ENCODE data around the gene ACOX2.

GRCh38 chr3:58494107-58494506, 42.9 kb downstream of the ACOX2 start:
- TF ChIP-seq ARNTL (CRISPR knock-in tag; IDR thresholded peaks at IDR 0.05; ENCODE audit: borderline replicate concordance, low read depth) (no peak), PPARA (CRISPR knock-in tag; IDR thresholded peaks at IDR 0.05; ENCODE audit: borderline replicate concordance) (no peak), RARB (CRISPR knock-in tag; IDR thresholded peaks at IDR 0.05) (no peak), ISL1 (CRISPR knock-in tag; IDR thresholded peaks at IDR 0.05) (no peak), ZFP3 (CRISPR knock-in tag; IDR thresholded peaks at IDR 0.05) (no peak), BACH2 (CRISPR knock-in tag; IDR thresholded peaks at IDR 0.05; ENCODE audit: borderline replicate concordance) (no peak), ZC3H10 (CRISPR knock-in tag; IDR thresholded peaks at IDR 0.05) (no peak), PATZ1 (CRISPR knock-in tag; IDR thresholded peaks at IDR 0.05; ENCODE audit: borderline replicate concordance) (no peak), ZNF8 (CRISPR knock-in tag; IDR thresholded peaks at IDR 0.05) (no peak), CREB5 (CRISPR knock-in tag; IDR thresholded peaks at IDR 0.05; ENCODE audit: low read depth) (no peak), ZFP30 (CRISPR knock-in tag; IDR thresholded peaks at IDR 0.05) (no peak)
- TF ChIP-seq, protein P1, sequence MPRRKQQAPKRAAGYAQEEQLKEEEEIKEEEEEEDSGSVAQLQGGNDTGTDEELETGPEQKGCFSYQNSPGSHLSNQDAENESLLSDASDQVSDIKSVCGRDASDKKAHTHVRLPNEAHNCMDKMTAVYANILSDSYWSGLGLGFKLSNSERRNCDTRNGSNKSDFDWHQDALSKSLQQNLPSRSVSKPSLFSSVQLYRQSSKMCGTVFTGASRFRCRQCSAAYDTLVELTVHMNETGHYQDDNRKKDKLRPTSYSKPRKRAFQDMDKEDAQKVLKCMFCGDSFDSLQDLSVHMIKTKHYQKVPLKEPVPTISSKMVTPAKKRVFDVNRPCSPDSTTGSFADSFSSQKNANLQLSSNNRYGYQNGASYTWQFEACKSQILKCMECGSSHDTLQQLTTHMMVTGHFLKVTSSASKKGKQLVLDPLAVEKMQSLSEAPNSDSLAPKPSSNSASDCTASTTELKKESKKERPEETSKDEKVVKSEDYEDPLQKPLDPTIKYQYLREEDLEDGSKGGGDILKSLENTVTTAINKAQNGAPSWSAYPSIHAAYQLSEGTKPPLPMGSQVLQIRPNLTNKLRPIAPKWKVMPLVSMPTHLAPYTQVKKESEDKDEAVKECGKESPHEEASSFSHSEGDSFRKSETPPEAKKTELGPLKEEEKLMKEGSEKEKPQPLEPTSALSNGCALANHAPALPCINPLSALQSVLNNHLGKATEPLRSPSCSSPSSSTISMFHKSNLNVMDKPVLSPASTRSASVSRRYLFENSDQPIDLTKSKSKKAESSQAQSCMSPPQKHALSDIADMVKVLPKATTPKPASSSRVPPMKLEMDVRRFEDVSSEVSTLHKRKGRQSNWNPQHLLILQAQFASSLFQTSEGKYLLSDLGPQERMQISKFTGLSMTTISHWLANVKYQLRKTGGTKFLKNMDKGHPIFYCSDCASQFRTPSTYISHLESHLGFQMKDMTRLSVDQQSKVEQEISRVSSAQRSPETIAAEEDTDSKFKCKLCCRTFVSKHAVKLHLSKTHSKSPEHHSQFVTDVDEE (CRISPR knock-in tag; IDR thresholded peaks at IDR 0.05), result no peak

All from SK-N-SH treated with all-trans-retinoic acid at 6 μM for 48 hours (cell line).